22Rv1 (cell line): ENCODE data around the gene PGM5.
"Not testable (repeated sequence)": the region's sequence is repeated elsewhere in the genome, so short reads cannot be mapped to it uniquely, and the experiment has no call there.

Experiments
- H3K27ac ChIP-seq: fragments of 450-650 bp; 2 replicates; pipeline ENCODE4 v1.5.1; 2017
- ZFX ChIP-seq: fragments of 450-650 bp; IDR thresholded peaks from 2 replicates; pipeline ENCODE4 v1.6.1; 2017; ENCODE audit warnings: antibody characterized with exemption, borderline replicate concordance
- TF ChIP-seq, protein P1 (sequence below): fragments of 450-650 bp; IDR thresholded peaks from 2 replicates; pipeline ENCODE4 v1.5.1; 2017; ENCODE audit warnings: mild to moderate bottlenecking

The PGM5 gene

GRCh38 chr9:68383894-68384293, 27.5 kb downstream of the PGM5 start:
- not testable (repeated sequence) for H3K27ac ChIP-seq

GRCh38 chr9:68389558-68389957, 33.1 kb downstream of the PGM5 start:
- H3K27ac ChIP-seq: not testable (repeated sequence)

DNA sequence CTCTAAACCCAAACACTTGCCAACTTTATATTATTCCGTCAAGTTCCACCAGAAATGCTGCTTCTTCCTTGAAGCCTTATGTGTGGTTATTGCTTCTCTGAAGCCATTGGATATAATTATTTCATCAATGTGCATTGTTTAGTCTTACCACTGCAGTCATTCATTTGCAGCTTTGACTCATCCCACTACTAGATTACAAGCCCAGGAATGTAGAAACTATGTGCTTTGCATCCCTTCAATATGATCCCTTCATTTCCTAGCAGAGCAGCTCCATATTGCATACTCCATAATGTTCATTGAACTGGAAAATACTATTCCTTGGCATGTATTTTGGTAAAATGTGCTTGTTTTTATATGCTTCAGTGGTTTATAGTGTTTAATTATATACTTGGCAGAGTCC, 34.3 kb downstream of the PGM5 start:
- H3K27ac ChIP-seq: not testable (repeated sequence)

DNA sequence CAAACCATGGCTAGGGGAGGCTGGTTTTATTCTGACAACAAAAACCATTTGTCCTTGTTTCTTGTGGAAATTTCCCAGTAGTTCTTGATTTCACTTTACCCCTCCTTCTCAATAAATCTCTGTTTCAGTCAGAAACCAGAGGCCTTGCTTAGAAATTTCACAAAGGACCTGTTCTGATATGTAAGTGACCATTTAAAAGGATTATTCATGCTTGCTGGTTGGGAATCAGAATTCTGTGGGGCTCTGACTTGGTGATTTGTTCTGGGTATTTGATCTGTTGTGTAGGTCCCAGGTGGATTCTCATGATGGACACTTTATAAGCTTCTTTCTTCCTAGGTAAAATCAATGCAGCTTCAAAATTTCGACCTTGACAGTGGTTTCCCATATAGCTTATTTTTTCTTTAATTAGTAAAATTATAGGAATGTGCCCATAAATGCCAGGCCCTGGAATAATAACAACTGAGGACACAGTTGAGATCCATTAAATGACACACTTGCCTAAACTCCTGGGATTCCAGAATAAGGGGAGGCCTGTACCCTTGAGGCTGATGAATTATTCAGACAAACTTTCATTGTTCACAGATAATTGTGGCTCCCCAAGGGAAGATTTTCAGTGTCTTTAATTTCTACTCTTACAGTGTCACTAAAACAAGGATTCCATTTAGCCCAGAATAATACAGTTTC, 40.1 kb downstream of the PGM5 start:
- not testable (repeated sequence) for H3K27ac ChIP-seq

- not testable (repeated sequence) for H3K27ac ChIP-seq
These were observed 40.6 kb downstream of the PGM5 start for GRCh38 chr9:68397095-68397423.

- not testable (repeated sequence) for H3K27ac ChIP-seq
These were observed 41.4 kb downstream of the PGM5 start for GRCh38 chr9:68397796-68398195.

- not testable (repeated sequence) for H3K27ac ChIP-seq
These were observed 41.9 kb downstream of the PGM5 start for GRCh38 chr9:68398324-68398723.

- H3K27ac ChIP-seq: not testable (repeated sequence)
These were observed 48.2 kb downstream of the PGM5 start for GRCh38 chr9:68404421-68405185.

DNA sequence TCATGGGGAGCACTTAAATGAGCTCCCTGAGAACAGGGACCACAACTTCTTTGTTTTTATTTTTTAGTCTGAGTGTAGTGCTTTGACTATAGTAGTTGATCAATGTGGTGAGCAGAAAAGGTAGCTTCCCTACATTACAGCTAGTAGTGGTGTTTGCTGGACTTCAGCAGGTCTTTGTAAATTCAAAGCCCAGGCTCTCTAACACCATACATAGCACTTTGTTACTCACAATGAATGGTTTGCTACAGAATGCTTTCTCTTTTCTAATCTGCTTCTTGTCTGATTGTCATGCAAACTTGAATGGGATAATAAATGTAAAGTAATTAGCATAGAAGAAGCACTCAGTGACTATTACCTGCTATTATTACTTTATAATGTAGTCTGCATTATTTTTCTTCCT, 55.5 kb downstream of the PGM5 start:
- not testable (repeated sequence) for H3K27ac ChIP-seq

- H3K27ac ChIP-seq: not testable (repeated sequence)
These were observed 56.3 kb downstream of the PGM5 start for GRCh38 chr9:68412754-68413153.

- H3K27ac ChIP-seq: not testable (repeated sequence)
These were observed 58.7 kb downstream of the PGM5 start for GRCh38 chr9:68415065-68415464.

GRCh38 chr9:68416936-68417564, 60.6 kb downstream of the PGM5 start:
- no peak overlapping the region for H3K27ac ChIP-seq
- TF ChIP-seq, protein P1, sequence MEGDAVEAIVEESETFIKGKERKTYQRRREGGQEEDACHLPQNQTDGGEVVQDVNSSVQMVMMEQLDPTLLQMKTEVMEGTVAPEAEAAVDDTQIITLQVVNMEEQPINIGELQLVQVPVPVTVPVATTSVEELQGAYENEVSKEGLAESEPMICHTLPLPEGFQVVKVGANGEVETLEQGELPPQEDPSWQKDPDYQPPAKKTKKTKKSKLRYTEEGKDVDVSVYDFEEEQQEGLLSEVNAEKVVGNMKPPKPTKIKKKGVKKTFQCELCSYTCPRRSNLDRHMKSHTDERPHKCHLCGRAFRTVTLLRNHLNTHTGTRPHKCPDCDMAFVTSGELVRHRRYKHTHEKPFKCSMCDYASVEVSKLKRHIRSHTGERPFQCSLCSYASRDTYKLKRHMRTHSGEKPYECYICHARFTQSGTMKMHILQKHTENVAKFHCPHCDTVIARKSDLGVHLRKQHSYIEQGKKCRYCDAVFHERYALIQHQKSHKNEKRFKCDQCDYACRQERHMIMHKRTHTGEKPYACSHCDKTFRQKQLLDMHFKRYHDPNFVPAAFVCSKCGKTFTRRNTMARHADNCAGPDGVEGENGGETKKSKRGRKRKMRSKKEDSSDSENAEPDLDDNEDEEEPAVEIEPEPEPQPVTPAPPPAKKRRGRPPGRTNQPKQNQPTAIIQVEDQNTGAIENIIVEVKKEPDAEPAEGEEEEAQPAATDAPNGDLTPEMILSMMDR: peak; percentile 60
- no peak for TF ChIP-seq ZFX

- no peak overlapping the region for H3K27ac ChIP-seq
- no peak for TF ChIP-seq ZFX
- TF ChIP-seq, protein P1: no peak
These were observed 61.4 kb downstream of the PGM5 start for GRCh38 chr9:68417762-68418161.
